Stimulated activated CD8-positive, alpha-beta memory T cell treated with anti-CD3 and anti-CD28 coated beads, Interleukin-2, amount 100 ng/mL, for 48 hours (primary cell): ENCODE results near the gene PPARD.
"Not testable (repeated sequence)": the region's sequence is repeated elsewhere in the genome, so short reads cannot be mapped to it uniquely, and the experiment has no call there.

Source experiments
- DNase-seq, 2 donors: peaks; one replicate each; pipeline ENCODE4 v3.0.0-alpha.2; 2020; ENCODE audit warnings: low read depth in 2 of 2

Gene PPARD

GRCh38 chr6:35436071-35436857 is 93.9 kb downstream of the PPARD start:
- no peak for DNase-seq

- DNase-seq = not testable (repeated sequence)
Observed at GRCh38 chr6:35438378-35439065, 96.2 kb downstream of the PPARD start.

GRCh38 chr6:35439308-35439707 is 97.0 kb downstream of the PPARD start:
- DNase-seq = no peak

GRCh38 chr6:35441205-35441604 is 98.8 kb downstream of the PPARD start:
- no peak for DNase-seq

- no peak for DNase-seq
Observed at GRCh38 chr6:35441642-35442041, 99.3 kb downstream of the PPARD start.

- no peak for DNase-seq
Observed at GRCh38 chr6:35442693-35443092, 100.3 kb downstream of the PPARD start.

GRCh38 chr6:35443341-35444030 is 101.1 kb downstream of the PPARD start:
- no peak for DNase-seq

- no peak for DNase-seq
Observed at GRCh38 chr6:35445691-35446090, 103.3 kb downstream of the PPARD start.

- DNase-seq = no peak
Observed at GRCh38 chr6:35448191-35448590, 105.8 kb downstream of the PPARD start.

- DNase-seq = no peak
Observed at GRCh38 chr6:35449287-35449881, 107.0 kb downstream of the PPARD start.

- DNase-seq = no peak
Observed at GRCh38 chr6:35451354-35452182, 109.2 kb downstream of the PPARD start.

- peak; percentile 96 for DNase-seq
Observed at GRCh38 chr6:35452183-35453090, 110.1 kb downstream of the PPARD start, which contains the start of gene FANCE. Gene FANCE, plus strand, starts transcription at chr6:35452338. Its CDS starts 208 bp downstream, at chr6:35452546.

- no peak for DNase-seq
Observed at GRCh38 chr6:35453236-35453635, 110.9 kb downstream of the PPARD start.

GRCh38 chr6:35454391-35455110 is 112.2 kb downstream of the PPARD start:
- no peak for DNase-seq

- DNase-seq = no peak
Observed at GRCh38 chr6:35457907-35458306, 115.5 kb downstream of the PPARD start.

GRCh38 chr6:35461270-35461669 is 118.9 kb downstream of the PPARD start:
- DNase-seq = no peak

- DNase-seq = no peak
Observed at GRCh38 chr6:35463292-35463691, 120.9 kb downstream of the PPARD start.

- DNase-seq = no peak
Observed at GRCh38 chr6:35465646-35466045, 123.3 kb downstream of the PPARD start.

- DNase-seq = peak; percentile 89 to 93
Observed at GRCh38 chr6:35468181-35468979, 126.0 kb downstream of the PPARD start, which contains the start of gene RPL10A. Gene RPL10A, plus strand, starts transcription at chr6:35468401. Its CDS starts 34 bp downstream, at chr6:35468435.
